PC-9 (cell line): ENCODE data around the gene CD3D. TPM values are rescaled to one million over a fixed set of nuclear protein-coding genes. Genes with fewer than 3 reads are reported as not detected.

Experiments
- BruUV-seq: library from RNA; stranded (reverse); fragments of 400-500 nt; replicated peaks from 2 replicates; lab custom pipeline; 2021; lab: Mats Ljungman, UMichigan
- CTCF ChIA-PET: fragments of 300-600 bp; sonication (Branson Sonifier 250); formaldehyde crosslinking; loops from one replicate; lab custom pipeline; 2022; ENCODE audit warnings: antibody characterized with exemption; lab: Charles Lee
- POLR2A ChIA-PET: fragments of 300-600 bp; sonication (Branson Sonifier 250); formaldehyde crosslinking; loops from one replicate; lab custom pipeline; 2022; ENCODE audit warnings: antibody characterized with exemption; ENCODE audit not compliant: unreplicated experiment; lab: Charles Lee
- DNase-seq, 2 experiments: peaks; one replicate each; pipeline versions ENCODE4 v3.0.0 to v3.0.0-alpha.2; 2015 to 2022; ENCODE audit warnings: mixed read lengths in 1 of 2
- H2AFZ ChIP-seq: fragments of 200-600 bp; sonication (generic); 2 replicates; pipeline ENCODE4 v1.8.1; 2017; ENCODE audit warnings: antibody characterized with exemption
- H3F3A ChIP-seq: fragments of 200-600 bp; sonication (generic); 2 replicates; pipeline ENCODE4 v1.8.1; 2017; ENCODE audit warnings: antibody characterized with exemption, mild to moderate bottlenecking, low read depth; ENCODE audit not compliant: insufficient read depth
- H3K27ac ChIP-seq: fragments of 200-600 bp; sonication (generic); 2 replicates; pipeline ENCODE4 v1.6.1; 2016; ENCODE audit warnings: mixed run types
- H3K27me3 ChIP-seq: fragments of 200-600 bp; sonication (generic); 2 replicates; pipeline ENCODE4 v1.6.1; 2016; ENCODE audit warnings: low read depth, mixed run types; ENCODE audit not compliant: insufficient read depth
- H3K36me3 ChIP-seq: fragments of 200-600 bp; sonication (generic); 2 replicates; pipeline ENCODE4 v1.6.1; 2016; ENCODE audit warnings: low read depth, mixed run types
- H3K4me1 ChIP-seq: fragments of 200-600 bp; sonication (generic); replicated peaks from 2 replicates; pipeline ENCODE4 v1.6.1; 2016; ENCODE audit warnings: mixed run types; ENCODE audit not compliant: insufficient read depth
- H3K4me2 ChIP-seq: fragments of 200-600 bp; sonication (generic); 2 replicates; pipeline ENCODE4 v1.6.1; 2017; ENCODE audit warnings: mixed run types
- H3K4me3 ChIP-seq: fragments of 200-600 bp; sonication (generic); 2 replicates; pipeline ENCODE4 v1.6.1; 2016; ENCODE audit warnings: mixed run types
- H3K79me2 ChIP-seq: fragments of 200-600 bp; sonication (generic); 2 replicates; pipeline ENCODE4 v1.6.1; 2017; ENCODE audit warnings: low read depth, mixed run types
- H3K9me2 ChIP-seq: fragments of 200-600 bp; sonication (generic); 2 replicates; pipeline ENCODE4 v1.8.1; 2017; ENCODE audit warnings: mild to moderate bottlenecking; ENCODE audit not compliant: insufficient read depth
- H3K9me3 ChIP-seq: fragments of 200-600 bp; sonication (generic); 2 replicates; pipeline ENCODE4 v1.8.1; 2016; ENCODE audit warnings: low read depth; ENCODE audit not compliant: insufficient read depth
- H4K20me1 ChIP-seq: fragments of 200-600 bp; sonication (generic); 2 replicates; pipeline ENCODE4 v1.8.1; 2017; ENCODE audit not compliant: insufficient read depth
- CTCF ChIP-seq: fragments of 200-600 bp; sonication (generic); conservative IDR thresholded peaks from 2 replicates; pipeline ENCODE4 v1.6.1; 2017; ENCODE audit warnings: mixed run types, antibody characterized with exemption, mild to moderate bottlenecking, moderate library complexity
- EZH2 ChIP-seq: fragments of 200-600 bp; sonication (generic); IDR thresholded peaks from 2 replicates; pipeline ENCODE4 v1.8.0; 2017; ENCODE audit warnings: antibody characterized with exemption, low read depth
- intact Hi-C: fragments of 100-400 bp; cut with micrococcal nuclease; formaldehyde crosslinking; loops from one replicate; pipeline ENCODE4 v1.10.0; 2022; ENCODE audit not compliant: unreplicated experiment
- total RNA-seq: library from RNA; stranded (reverse); gene quantifications from 2 replicates; pipeline ENCODE4 v1.2.3, GENCODE V29; 2021

Gene CD3D
- total RNA-seq, 1 experiment from 2014 or later: not detected

GRCh38 chr11:118318581-118319336 lies 23.7 kb downstream of the CD3D start:
- peak in 1 of 2 experiments; percentile 85 for DNase-seq
- ChIA-PET CTCF (interaction anchor here (0.6 kb wide), 1 partner anchor 19 kb away, joined by 5 read pairs; no protein-coding TSS in a partner anchor), POLR2A (no interaction called here)
- Histone ChIP-seq H3K4me1 (peaks cover 94% of the 10 kb centered on the region), H3F3A (peaks cover 49% of the 10 kb centered on the region), H3K9me3 (no peaks in the 10 kb centered on the region), H3K27me3 (no peaks in the 10 kb centered on the region), H3K9me2 (no peaks in the 10 kb centered on the region), H2AFZ (no peak overlapping the region), H4K20me1 (no peaks in the 10 kb centered on the region), H3K4me3 (no peak overlapping the region), H3K4me2 (peak overlapping the region; percentile 69), H3K79me2 (no peaks in the 10 kb centered on the region), H3K36me3 (no peaks in the 10 kb centered on the region), H3K27ac (no peak overlapping the region)
- intact Hi-C loops: no loop called here
- no TSS peak for BruUV-seq
- TF ChIP-seq EZH2: no peak
- TF ChIP-seq CTCF: no peak

- Histone ChIP-seq H3K27ac (no peak overlapping the region), H3K4me3 (no peak overlapping the region), H3F3A (peaks cover 49% of the 10 kb centered on the region), H3K4me1 (peaks cover 94% of the 10 kb centered on the region), H3K4me2 (peak overlapping the region; percentile 69; the same call in 1 of the 2 replicates), H2AFZ (no peak overlapping the region), H3K36me3 (no peaks in the 10 kb centered on the region), H3K27me3 (no peaks in the 10 kb centered on the region), H3K79me2 (no peaks in the 10 kb centered on the region), H3K9me3 (no peaks in the 10 kb centered on the region), H4K20me1 (no peaks in the 10 kb centered on the region), H3K9me2 (no peaks in the 10 kb centered on the region)
- intact Hi-C loops: no loop called here
- ChIA-PET POLR2A (interaction anchor here (0.5 kb wide), 1 partner anchor 1158 kb away, joined by 3 read pairs; no protein-coding TSS in a partner anchor), CTCF (interaction anchor here (0.6 kb wide), 1 partner anchor 18 kb away, joined by 5 read pairs; no protein-coding TSS in a partner anchor)
- no TSS peak for BruUV-seq
- TF ChIP-seq CTCF: no peak
- TF ChIP-seq EZH2: no peak
- no peak for DNase-seq
These were observed 24.4 kb downstream of the CD3D start for GRCh38 chr11:118318124-118318523.

GRCh38 chr11:118314988-118315411 lies 27.5 kb downstream of the CD3D start:
- H3K27ac ChIP-seq: peak overlapping the region; percentile 54
- POLR2A ChIA-PET: no interaction called here
- DNase-seq: peak in 1 of 2 experiments; percentile 98

More at GRCh38 chr11:118314988-118315411, 27.5 kb downstream of the CD3D start:
- no TSS peak for BruUV-seq
- Histone ChIP-seq H3K9me3 (no peaks in the 10 kb centered on the region), H4K20me1 (no peaks in the 10 kb centered on the region), H3K27me3 (no peaks in the 10 kb centered on the region), H3K4me2 (peak overlapping the region; percentile 63), H2AFZ (no peak overlapping the region), H3K36me3 (no peaks in the 10 kb centered on the region), H3K4me1 (peaks cover 88% of the 10 kb centered on the region), H3K9me2 (no peaks in the 10 kb centered on the region), H3F3A (peaks cover 37% of the 10 kb centered on the region), H3K4me3 (no peak overlapping the region; the same call in 1 of the 2 replicates), H3K79me2 (no peaks in the 10 kb centered on the region)
- intact Hi-C loops: no loop called here
- no peak for TF ChIP-seq EZH2
- no peak for TF ChIP-seq CTCF
- CTCF ChIA-PET: interaction anchor here (0.5 to 0.6 kb wide), 2 partner anchors 109 to 677 kb away, joined by 3 to 4 read pairs; no protein-coding TSS in a partner anchor
